GM12878 (cell line): ENCODE measurements around the gene PDE6B. TPM values are rescaled to one million over a fixed set of nuclear protein-coding genes. Genes with fewer than 3 reads are reported as not detected.

Source experiments
- ATAC-seq: fragments of 200-7000 bp; cut with Tn5 transposase; 3 replicates; pipeline ENCODE4 v1.9.1; 2020; ENCODE audit warnings: mild to moderate bottlenecking, moderate library complexity
- BruUV-seq: library from RNA; stranded (reverse); fragments of 400-500 nt; replicated peaks from 2 replicates; lab custom pipeline; 2021; lab: Mats Ljungman, UMichigan
- CTCF ChIA-PET: fragments of 300-600 bp; sonication (Branson Sonifier 250); formaldehyde crosslinking; extraction: SDS; loops from one replicate; lab custom pipeline; 2021; ENCODE audit warnings: inconsistent platforms; lab: Yijun Ruan, JAX
- POLR2A ChIA-PET: fragments of 350-600 bp; formaldehyde crosslinking; extraction: SDS; loops from one replicate; lab custom pipeline; 2021; ENCODE audit warnings: inconsistent platforms; lab: Charles Lee
- RAD21 ChIA-PET: fragments of 300-600 bp; sonication (Branson Sonifier 250); formaldehyde crosslinking; loops from one replicate; lab custom pipeline; 2023; ENCODE audit warnings: antibody characterized with exemption; ENCODE audit not compliant: unreplicated experiment; lab: Charles Lee
- SMC1A ChIA-PET: fragments of 300-600 bp; sonication (Branson Sonifier 250); formaldehyde crosslinking; loops from one replicate; lab custom pipeline; 2023; ENCODE audit not compliant: unreplicated experiment, uncharacterized antibody; lab: Charles Lee
- DNase-seq: peaks from one replicate; pipeline ENCODE4 v3.0.0-alpha.2; 2011; ENCODE audit warnings: low read depth, low spot score
- FAIRE-seq: peaks from 3 replicates; lab custom pipeline; 2011; peaks lifted over from hg19 to GRCh38; lab: Jason Lieb, UNC
- H2AFZ ChIP-seq: 2 replicates; pipeline ENCODE4 v1.6.0; 2011; ENCODE audit warnings: low read depth, low read length, control low read depth; ENCODE audit not compliant: control insufficient read depth
- H3K27ac ChIP-seq: 2 replicates; pipeline ENCODE4 v1.5.1; 2011; ENCODE audit warnings: control low read depth; ENCODE audit not compliant: control insufficient read depth, insufficient read depth
- H3K27me3 ChIP-seq, 2 experiments: replicated peaks in 1 of 2; 2 replicates each; pipeline versions ENCODE4 v1.6.0 to v1.6.1; 2011; ENCODE audit warnings: low read length in 1 of 2; ENCODE audit not compliant: control insufficient read depth in 2 of 2, insufficient read depth in 2 of 2
- H3K36me3 ChIP-seq, 2 experiments: 2 replicates each; pipeline ENCODE4 v1.5.1; 2011; ENCODE audit warnings: low read length in 1 of 2; ENCODE audit not compliant: control insufficient read depth in 2 of 2, insufficient read depth in 2 of 2
- H3K4me1 ChIP-seq: 2 replicates; pipeline ENCODE4 v1.6.1; 2011; ENCODE audit warnings: mild to moderate bottlenecking, low read length, moderate library complexity, mixed read lengths; ENCODE audit not compliant: control insufficient read depth, insufficient read depth
- H3K4me2 ChIP-seq: 2 replicates; pipeline ENCODE4 v1.6.0; 2011; ENCODE audit warnings: control low read depth; ENCODE audit not compliant: control insufficient read depth, insufficient read depth
- H3K4me3 ChIP-seq: fragments of 200-600 bp; sonication (generic); 2 replicates; pipeline ENCODE4 v1.5.1; 2016
- H3K79me2 ChIP-seq: 2 replicates; pipeline ENCODE4 v1.6.0; 2011; ENCODE audit warnings: low read length; ENCODE audit not compliant: control insufficient read depth, insufficient read depth
- H3K9ac ChIP-seq: 2 replicates; pipeline ENCODE4 v1.8.0; 2011; ENCODE audit warnings: low read length, control low read depth, mixed read lengths; ENCODE audit not compliant: control insufficient read depth, insufficient read depth
- H3K9me3 ChIP-seq: replicated peaks from 3 replicates; pipeline ENCODE4 v1.5.1; 2011; ENCODE audit warnings: mild to moderate bottlenecking, low read length; ENCODE audit not compliant: control insufficient read depth, insufficient read depth
- H4K20me1 ChIP-seq: 2 replicates; pipeline ENCODE4 v1.6.0; 2011; ENCODE audit not compliant: control insufficient read depth, insufficient read depth
- ATF3 ChIP-seq: IDR thresholded peaks from 2 replicates; pipeline ENCODE4 v1.6.1; 2011; ENCODE audit warnings: low read depth, mild to moderate bottlenecking, low read length, moderate library complexity, borderline replicate concordance; ENCODE audit errors: extremely low read depth
- HDGF ChIP-seq: fragments of 450-650 bp; IDR thresholded peaks from 2 replicates; pipeline ENCODE4 v1.6.1; 2016; ENCODE audit warnings: antibody characterized with exemption
- KLF5 ChIP-seq: fragments of 450-650 bp; IDR thresholded peaks from 2 replicates; pipeline ENCODE4 v1.6.1; 2014; ENCODE audit warnings: mild to moderate bottlenecking; ENCODE audit not compliant: partially characterized antibody
- MTA3 ChIP-seq: IDR thresholded peaks from 2 replicates; pipeline ENCODE4 v1.6.1; 2012; ENCODE audit warnings: low read length, inconsistent platforms, borderline replicate concordance
- NKRF ChIP-seq: fragments of 450-650 bp; conservative IDR thresholded peaks from 2 replicates; pipeline ENCODE4 v1.6.1; 2017; ENCODE audit warnings: mild to moderate bottlenecking, moderate library complexity
- SIX5 ChIP-seq: IDR thresholded peaks from 2 replicates; pipeline ENCODE4 v1.6.1; 2011; ENCODE audit warnings: mild to moderate bottlenecking, low read depth, low read length, moderate library complexity; ENCODE audit not compliant: severe bottlenecking
- WGBS: methylation state at CpG from one replicate; pipeline ENCODE4 v1.1.6; 2016; ENCODE audit warnings: low lambda C conversion rate; ENCODE audit not compliant: insufficient replicate concordance, insufficient coverage; ENCODE audit errors: missing lambda C conversion rate; 5-methylcytosine and 5-hydroxymethylcytosine counted together
- in situ Hi-C: fragments of 300-500 bp; cut with MboI; formaldehyde crosslinking; loops from 9 replicates; pipeline ENCODE4 v1.14.3; 2018; ENCODE audit warnings: mixed read lengths
- intact Hi-C: fragments of 100-400 bp; cut with micrococcal nuclease; formaldehyde crosslinking; loops from one replicate; pipeline ENCODE4 v1.14.2; 2022; ENCODE audit not compliant: unreplicated experiment
- polyA plus RNA-seq, 11 experiments: library from polyadenylated mRNA; depleted of rRNA in 4 of 11; unstranded in 6 of 11; stranded (reverse) in 5 of 11; fragments of >200 nt; fragmentation: Nextera tagmentation in 4 of 11; fragmentation: Illumina TruSeq in 1 of 11; extraction: Ambion mirVana in 4 of 11; extraction: Trizol in 1 of 11; gene quantifications; 1 replicate in 1 of 11; 2 replicates in 10 of 11; pipeline versions ENCODE4 v1.2.1 to v1.2.3, GENCODE V29; 2011 to 2016; ENCODE audit warnings: inconsistent platforms in 2 of 11, missing spikeins in 2 of 11, low read depth in 1 of 11
- total RNA-seq, 4 experiments: library from RNA; depleted of rRNA in 3 of 4; stranded (reverse); fragments of >200 nt in 3 of 4; fragmentation: Illumina TruSeq in 1 of 4; extraction: Trizol in 1 of 4; gene quantifications; 2 replicates each; pipeline versions ENCODE4 v1.2.1 to v1.2.3, GENCODE V29; 2013 to 2021
- TF ChIP-seq, protein P1 (sequence below): IDR thresholded peaks from 2 replicates; pipeline ENCODE4 v1.6.1; 2011; ENCODE audit warnings: mild to moderate bottlenecking, low read depth, low read length, moderate library complexity; ENCODE audit not compliant: insufficient replicate concordance

The PDE6B gene
- total and polyA plus RNA-seq, 10 of the 15 experiments (the other 5 are each of a cell fraction or from before 2014, with no cell fraction given): 2.6 to 6.4 (median 3.8) TPM

DNA sequence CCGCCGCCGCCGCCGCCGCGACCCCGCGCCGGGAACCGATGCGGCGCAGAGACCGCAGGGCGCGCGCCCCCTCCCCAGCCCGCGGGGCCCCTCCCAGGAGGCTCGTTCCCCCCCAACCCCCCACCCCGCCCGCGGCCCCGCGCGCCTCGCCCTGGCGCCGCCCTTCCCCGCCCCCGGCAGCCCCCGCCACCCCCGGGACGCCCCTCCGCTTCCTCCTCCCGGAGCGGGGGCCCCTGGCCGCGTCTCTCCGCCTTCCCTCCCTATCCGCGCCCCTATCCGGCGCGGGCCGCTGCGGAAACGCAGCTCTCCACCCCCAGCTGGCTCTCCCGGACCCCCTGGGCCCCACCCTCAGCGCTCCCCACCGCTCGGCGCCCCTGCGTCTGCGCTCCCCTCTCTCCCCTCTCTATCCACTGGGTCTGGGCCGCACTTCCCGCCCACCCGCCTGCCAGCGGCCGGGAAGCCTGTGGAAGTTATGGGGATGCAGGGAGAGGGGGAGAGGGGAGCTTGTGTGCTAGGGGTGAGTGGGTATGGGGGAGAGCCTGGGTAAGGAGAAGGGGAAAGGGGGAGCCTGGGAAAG, 49.0 kb upstream of the PDE6B start, which contains the start of gene TMEM271:
TMEM271 (minus strand) TSS at position 51 of the 577 bp plus-strand sequence. CDS start 233 bp downstream, outside the sequence.
- WGBS: 36% methylated on average over 6 of the region's 60 CpGs
- no peak for FAIRE-seq
- no peak for DNase-seq
- ChIA-PET RAD21 (no interaction called here), POLR2A (no interaction called here), CTCF (no interaction called here), SMC1A (no interaction called here)
- H3K9ac ChIP-seq: no peak within 1 kb of the TSS
- in situ Hi-C loops (no loop called here), intact Hi-C loops (no loop called here)
- no peaks in the 10 kb centered on the region for H4K20me1 ChIP-seq
- no peak within 1 kb of the TSS for H3K4me3 ChIP-seq
- no peak for ATAC-seq
- TF ChIP-seq, protein P1, sequence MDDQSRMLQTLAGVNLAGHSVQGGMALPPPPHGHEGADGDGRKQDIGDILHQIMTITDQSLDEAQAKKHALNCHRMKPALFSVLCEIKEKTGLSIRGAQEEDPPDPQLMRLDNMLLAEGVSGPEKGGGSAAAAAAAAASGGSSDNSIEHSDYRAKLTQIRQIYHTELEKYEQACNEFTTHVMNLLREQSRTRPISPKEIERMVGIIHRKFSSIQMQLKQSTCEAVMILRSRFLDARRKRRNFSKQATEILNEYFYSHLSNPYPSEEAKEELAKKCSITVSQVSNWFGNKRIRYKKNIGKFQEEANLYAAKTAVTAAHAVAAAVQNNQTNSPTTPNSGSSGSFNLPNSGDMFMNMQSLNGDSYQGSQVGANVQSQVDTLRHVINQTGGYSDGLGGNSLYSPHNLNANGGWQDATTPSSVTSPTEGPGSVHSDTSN: no peak
- TF ChIP-seq KLF5 (no peak), MTA3 (no peak), SIX5 (no peak), HDGF (no peak), NKRF (no peak), ATF3 (no peak)
- no peak within 1 kb of the TSS for H2AFZ ChIP-seq
- H3K27me3 ChIP-seq: no peaks in the 10 kb centered on the region; a peak in 1 of 4 replicates
- no peak within 1 kb of the TSS for H3K27ac ChIP-seq
- H3K9me3 ChIP-seq: peaks cover 3% of the 10 kb centered on the region; the same call in 1 of the 3 replicates
- no peaks in the 10 kb centered on the region for H3K4me1 ChIP-seq
- no peak within 1 kb of the TSS for H3K4me2 ChIP-seq
- no peaks in the 10 kb centered on the region for H3K79me2 ChIP-seq
- no TSS peak for BruUV-seq
- H3K36me3 ChIP-seq: no peaks in the 10 kb centered on the region
